Thyroid gland (tissue), 4 donors: Measurements from ENCODE around the gene GLRA2. TPM values are rescaled to one million over a fixed set of nuclear protein-coding genes. Genes with fewer than 3 reads are reported as not detected.
A peak's percentile ranks its signal among the peaks of the same experiment; 100 is the strongest.
"Not testable (repeated sequence)": the region's sequence is repeated elsewhere in the genome, so short reads cannot be mapped to it uniquely, and the experiment has no call there.

Experiments used
- DNase-seq, 2 donors: peaks; one replicate each; pipeline ENCODE4 v3.0.0-alpha.2; 2019
- H3K27ac ChIP-seq, 3 donors: fragments of 200-600 bp; sonication (generic); 1 replicate in 2 of 3; 2 replicates in 1 of 3; pipeline ENCODE4 v1.5.1; 2016 to 2019; ENCODE audit warnings: mild to moderate bottlenecking in 1 of 3, moderate library complexity in 1 of 3
- H3K27me3 ChIP-seq: fragments of 200-600 bp; sonication (generic); one replicate; pipeline ENCODE4 v1.5.1; 2019
- H3K36me3 ChIP-seq, 2 donors: fragments of 200-600 bp; sonication (generic); one replicate each; pipeline ENCODE4 v1.5.1; 2016 to 2019
- H3K4me1 ChIP-seq, 2 donors: fragments of 200-600 bp; sonication (generic); one replicate each; pipeline ENCODE4 v1.5.1; 2017 to 2019
- H3K4me3 ChIP-seq, 3 donors: fragments of 200-600 bp; sonication (generic); replicated peaks in 1 of 3; 1 replicate in 2 of 3; 2 replicates in 1 of 3; pipeline ENCODE4 v1.5.1; 2016; ENCODE audit warnings: mild to moderate bottlenecking in 1 of 3
- H3K9me3 ChIP-seq: fragments of 200-600 bp; sonication (generic); one replicate; pipeline ENCODE4 v1.5.1; 2017
- POLR2A ChIP-seq, 2 donors: fragments of 450-650 bp; IDR thresholded peaks; one replicate each; pipeline ENCODE4 v1.6.1; 2017; ENCODE audit warnings: antibody characterized with exemption in 2 of 2, mild to moderate bottlenecking in 2 of 2, moderate library complexity in 1 of 2
- WGBS, 2 donors: methylation state at CpG; one replicate each; pipeline ENCODE4 v1.1.5; 2017; 5-methylcytosine and 5-hydroxymethylcytosine counted together
- intact Hi-C: fragments of 100-400 bp; cut with DNase I; formaldehyde crosslinking; loops from one replicate; pipeline ENCODE4 v1.15.1; 2023
- total RNA-seq, 4 donors: library from RNA; depleted of rRNA; stranded (reverse); fragments of >200 nt; gene quantifications; one replicate each; pipeline ENCODE4 v1.2.3, GENCODE V29; 2016
- TF ChIP-seq, protein P1 (sequence below), 6 experiments: fragments of 200-600 bp in 3 of 6; fragments of 450-650 bp in 3 of 6; sonication (generic) in 3 of 6; IDR thresholded peaks; one replicate each; pipeline ENCODE4 v1.5.1; 2016 to 2019; ENCODE audit warnings: antibody characterized with exemption in 6 of 6, mild to moderate bottlenecking in 2 of 6, inconsistent platforms in 1 of 6, moderate library complexity in 1 of 6

The GLRA2 gene
- total RNA-seq, 4 donors from 2014 or later = not detected

- WGBS, 2 donors = 41 to 45% methylated on average over 4 of the region's 4 CpGs
- H3K4me3 ChIP-seq = no peak overlapping the region
- DNase-seq = peak; percentile 2 to 3
- H3K27me3 ChIP-seq = no peaks in the 10 kb centered on the region
- H3K27ac ChIP-seq = no peak overlapping the region
- no peak for TF ChIP-seq POLR2A (IDR thresholded peaks at IDR 0.05)
- TF ChIP-seq, protein P1, sequence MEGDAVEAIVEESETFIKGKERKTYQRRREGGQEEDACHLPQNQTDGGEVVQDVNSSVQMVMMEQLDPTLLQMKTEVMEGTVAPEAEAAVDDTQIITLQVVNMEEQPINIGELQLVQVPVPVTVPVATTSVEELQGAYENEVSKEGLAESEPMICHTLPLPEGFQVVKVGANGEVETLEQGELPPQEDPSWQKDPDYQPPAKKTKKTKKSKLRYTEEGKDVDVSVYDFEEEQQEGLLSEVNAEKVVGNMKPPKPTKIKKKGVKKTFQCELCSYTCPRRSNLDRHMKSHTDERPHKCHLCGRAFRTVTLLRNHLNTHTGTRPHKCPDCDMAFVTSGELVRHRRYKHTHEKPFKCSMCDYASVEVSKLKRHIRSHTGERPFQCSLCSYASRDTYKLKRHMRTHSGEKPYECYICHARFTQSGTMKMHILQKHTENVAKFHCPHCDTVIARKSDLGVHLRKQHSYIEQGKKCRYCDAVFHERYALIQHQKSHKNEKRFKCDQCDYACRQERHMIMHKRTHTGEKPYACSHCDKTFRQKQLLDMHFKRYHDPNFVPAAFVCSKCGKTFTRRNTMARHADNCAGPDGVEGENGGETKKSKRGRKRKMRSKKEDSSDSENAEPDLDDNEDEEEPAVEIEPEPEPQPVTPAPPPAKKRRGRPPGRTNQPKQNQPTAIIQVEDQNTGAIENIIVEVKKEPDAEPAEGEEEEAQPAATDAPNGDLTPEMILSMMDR (IDR thresholded peaks at IDR 0.05) = no peak
- intact Hi-C loops = no loop called here
- no peaks in the 10 kb centered on the region for H3K9me3 ChIP-seq
- H3K36me3 ChIP-seq = no peaks in the 10 kb centered on the region
- H3K4me1 ChIP-seq = no peaks in the 10 kb centered on the region
These were observed 144.4 kb downstream of the GLRA2 start for GRCh38 chrX:14673764-14674163.

- no peaks in the 10 kb centered on the region for H3K4me1 ChIP-seq
- H3K36me3 ChIP-seq = no peaks in the 10 kb centered on the region
- H3K9me3 ChIP-seq = no peaks in the 10 kb centered on the region
- intact Hi-C loops = no loop called here
- no peak overlapping the region for H3K4me3 ChIP-seq
- H3K27me3 ChIP-seq = no peaks in the 10 kb centered on the region
- TF ChIP-seq, protein P1 (IDR thresholded peaks at IDR 0.05) = no peak
- TF ChIP-seq POLR2A (IDR thresholded peaks at IDR 0.05) = no peak
- 89 to 91% methylated on average over 1 of the region's 1 CpG for WGBS, 2 donors
- no peak for DNase-seq
- no peak overlapping the region for H3K27ac ChIP-seq
These were observed 146.2 kb downstream of the GLRA2 start for GRCh38 chrX:14675500-14675899.

DNA sequence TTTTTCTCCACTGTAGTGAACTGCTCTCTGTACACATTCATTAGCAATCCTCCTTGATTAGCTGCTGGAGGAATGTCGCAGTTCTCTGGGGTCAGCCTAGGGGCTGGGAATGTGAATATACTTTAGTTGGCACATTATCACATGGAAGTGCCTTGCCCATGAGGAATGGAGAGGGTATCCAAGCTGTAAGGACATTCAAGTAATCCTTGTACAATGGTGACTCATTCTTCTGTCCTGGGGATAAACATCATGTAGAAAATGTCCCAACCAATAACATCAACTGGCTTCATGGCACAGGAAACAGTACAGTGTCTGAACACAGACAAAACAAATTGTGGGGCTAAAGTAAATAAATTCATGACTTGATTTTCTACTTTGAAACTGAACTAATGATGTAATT is 147.1 kb downstream of the GLRA2 start:
- H3K9me3 ChIP-seq = no peaks in the 10 kb centered on the region
- DNase-seq = no peak
- no peak overlapping the region for H3K27ac ChIP-seq
- H3K4me3 ChIP-seq = no peak overlapping the region
- no peak for TF ChIP-seq POLR2A (IDR thresholded peaks at IDR 0.05)
- TF ChIP-seq, protein P1 (IDR thresholded peaks at IDR 0.05) = no peak
- WGBS, 2 donors = 80 to 92% methylated on average over 1 of the region's 1 CpG
- H3K4me1 ChIP-seq = no peaks in the 10 kb centered on the region
- intact Hi-C loops = no loop called here
- no peaks in the 10 kb centered on the region for H3K27me3 ChIP-seq
- H3K36me3 ChIP-seq = no peaks in the 10 kb centered on the region

DNA sequence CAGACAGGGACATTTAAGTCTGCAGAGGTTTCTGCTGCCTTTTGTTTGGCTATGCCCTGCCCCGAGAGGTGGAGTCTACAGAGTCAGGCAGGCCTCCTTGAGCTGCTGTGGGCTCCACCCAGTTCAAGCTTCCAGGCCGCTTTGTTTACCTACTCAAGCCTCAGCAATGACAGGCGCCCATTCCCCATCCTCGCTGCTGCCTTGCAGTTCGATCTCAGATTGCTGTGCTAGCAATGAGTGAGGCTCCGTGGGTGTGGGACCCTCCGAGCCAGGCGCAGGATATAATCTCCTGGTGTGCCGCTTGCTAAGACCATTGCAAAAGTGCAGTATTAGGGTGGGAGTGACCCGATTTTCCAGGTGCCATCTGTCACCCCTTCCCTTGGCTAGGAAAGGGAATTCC is 159.0 kb downstream of the GLRA2 start:
- 90 to 92% methylated on average over 2 to 8 of the region's 10 CpGs for WGBS, 2 donors
- H3K9me3 ChIP-seq, H3K27me3 ChIP-seq, H3K36me3 ChIP-seq, DNase-seq, intact Hi-C loops, H3K4me3 ChIP-seq, H3K27ac ChIP-seq, H3K4me1 ChIP-seq: not testable (repeated sequence)

- H3K27me3 ChIP-seq = no peaks in the 10 kb centered on the region
- WGBS, 2 donors = 59 to 61% methylated on average over 7 to 8 of the region's 8 CpGs
- H3K9me3 ChIP-seq = no peaks in the 10 kb centered on the region
- DNase-seq = peak; percentile 8 to 9
- H3K36me3 ChIP-seq = no peaks in the 10 kb centered on the region
- no peak overlapping the region for H3K4me3 ChIP-seq
- no peak overlapping the region for H3K27ac ChIP-seq
- no peak for TF ChIP-seq POLR2A (IDR thresholded peaks at IDR 0.05)
- TF ChIP-seq, protein P1 (IDR thresholded peaks at IDR 0.05) = no peak
- intact Hi-C loops = no loop called here
- H3K4me1 ChIP-seq = no peaks in the 10 kb centered on the region
These were observed 161.2 kb downstream of the GLRA2 start for GRCh38 chrX:14690553-14690952.

- Histone ChIP-seq H3K27ac (no peak overlapping the region), H3K36me3 (no peaks in the 10 kb centered on the region), H3K9me3 (no peaks in the 10 kb centered on the region), H3K4me3 (no peak overlapping the region), H3K27me3 (no peaks in the 10 kb centered on the region), H3K4me1 (no peaks in the 10 kb centered on the region)
- no peak for DNase-seq
- TF ChIP-seq, protein P1 (IDR thresholded peaks at IDR 0.05) = no peak
- no peak for TF ChIP-seq POLR2A (IDR thresholded peaks at IDR 0.05)
- 84 to 96% methylated on average over 2 of the region's 2 CpGs for WGBS, 2 donors
- intact Hi-C loops = no loop called here
These were observed 165.3 kb downstream of the GLRA2 start for GRCh38 chrX:14694611-14695010.
